ENCODE results near the gene SFSWAP.

DNA sequence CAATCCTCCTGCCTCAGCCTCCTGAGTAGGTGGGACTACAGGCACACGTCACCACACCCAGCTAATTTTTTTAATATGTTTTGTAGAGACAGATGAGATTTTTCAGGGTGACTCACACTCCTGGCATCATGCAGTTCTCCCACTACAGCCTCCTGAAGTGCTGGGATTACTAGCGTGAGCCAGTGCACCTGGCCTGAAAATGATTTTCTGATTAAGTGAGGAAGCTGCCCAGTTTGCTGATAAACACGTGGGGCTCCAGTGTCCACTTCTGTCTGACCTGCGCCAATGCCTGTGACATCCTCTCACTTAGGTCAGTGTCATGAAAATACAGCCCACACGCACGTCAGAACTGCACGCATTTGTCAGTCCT, 37.0 kb upstream of the SFSWAP start:
- TF ChIP-seq, protein P1, sequence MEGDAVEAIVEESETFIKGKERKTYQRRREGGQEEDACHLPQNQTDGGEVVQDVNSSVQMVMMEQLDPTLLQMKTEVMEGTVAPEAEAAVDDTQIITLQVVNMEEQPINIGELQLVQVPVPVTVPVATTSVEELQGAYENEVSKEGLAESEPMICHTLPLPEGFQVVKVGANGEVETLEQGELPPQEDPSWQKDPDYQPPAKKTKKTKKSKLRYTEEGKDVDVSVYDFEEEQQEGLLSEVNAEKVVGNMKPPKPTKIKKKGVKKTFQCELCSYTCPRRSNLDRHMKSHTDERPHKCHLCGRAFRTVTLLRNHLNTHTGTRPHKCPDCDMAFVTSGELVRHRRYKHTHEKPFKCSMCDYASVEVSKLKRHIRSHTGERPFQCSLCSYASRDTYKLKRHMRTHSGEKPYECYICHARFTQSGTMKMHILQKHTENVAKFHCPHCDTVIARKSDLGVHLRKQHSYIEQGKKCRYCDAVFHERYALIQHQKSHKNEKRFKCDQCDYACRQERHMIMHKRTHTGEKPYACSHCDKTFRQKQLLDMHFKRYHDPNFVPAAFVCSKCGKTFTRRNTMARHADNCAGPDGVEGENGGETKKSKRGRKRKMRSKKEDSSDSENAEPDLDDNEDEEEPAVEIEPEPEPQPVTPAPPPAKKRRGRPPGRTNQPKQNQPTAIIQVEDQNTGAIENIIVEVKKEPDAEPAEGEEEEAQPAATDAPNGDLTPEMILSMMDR (IDR thresholded peaks at IDR 0.05): no peak
- TF ChIP-seq POLR2A (IDR thresholded peaks at IDR 0.05): no peak
